Left lung (tissue), 10 donors: ENCODE data around the gene FSIP2. TPM values are rescaled to one million over a fixed set of nuclear protein-coding genes. Genes with fewer than 3 reads are reported as not detected.

ENCODE experiments used
- ATAC-seq: fragments of 200-7000 bp; cut with Tn5 transposase; one replicate; pipeline ENCODE4 v1.9.1; 2020; ENCODE audit warnings: moderate library complexity
- DNase-seq, 4 donors: peaks; one replicate each; pipeline ENCODE4 v3.0.0-alpha.2; 2013 to 2020
- H3K27ac ChIP-seq, 2 donors: fragments of 200-600 bp; sonication (generic) in 1 of 2; one replicate each; pipeline versions ENCODE4 v1.5.0 to v1.8.0; 2020 to 2021
- H3K27me3 ChIP-seq, 2 donors: fragments of 200-600 bp; sonication (generic) in 1 of 2; one replicate each; pipeline versions ENCODE4 v1.5.0 to v1.8.0; 2020 to 2021
- H3K36me3 ChIP-seq, 2 donors: fragments of 200-600 bp; sonication (generic) in 1 of 2; one replicate each; pipeline versions ENCODE4 v1.5.0 to v1.8.0; 2020 to 2021
- H3K4me1 ChIP-seq, 2 donors: fragments of 200-600 bp; one replicate each; pipeline ENCODE4 v1.8.0; 2021
- H3K4me3 ChIP-seq, 2 donors: fragments of 200-600 bp; sonication (generic) in 1 of 2; one replicate each; pipeline versions ENCODE4 v1.5.0 to v1.8.0; 2020 to 2021; ENCODE audit warnings: mild to moderate bottlenecking in 1 of 2
- H3K9me3 ChIP-seq, 2 donors: fragments of 200-600 bp; sonication (generic) in 1 of 2; one replicate each; pipeline versions ENCODE4 v1.5.0 to v1.8.0; 2020 to 2021
- CTCF ChIP-seq, 2 donors: fragments of 200-600 bp; sonication (generic) in 1 of 2; IDR thresholded peaks; one replicate each; pipeline versions ENCODE4 v1.5.0 to v1.8.0; 2021; ENCODE audit warnings: antibody characterized with exemption in 2 of 2
- intact Hi-C, 2 donors: fragments of 100-400 bp; cut with DNase I; formaldehyde crosslinking; loops; one replicate each; pipeline versions ENCODE4 v1.11.2 to v1.14.2; 2022
- polyA plus RNA-seq, 6 donors: library from polyadenylated mRNA; unstranded; fragments of 120-200 nt; gene quantifications; one replicate each; pipeline ENCODE4 v1.2.1, GENCODE V29; 2013; ENCODE audit not compliant: insufficient read length in 6 of 6
- total RNA-seq, 2 donors: library from RNA; stranded (reverse); fragmentation: NEBNext Ultra II Directional; extraction: Animal tissue kit (Norgen Biotek cat#: 25700); gene quantifications; one replicate each; pipeline ENCODE4 v1.2.1, GENCODE V29; 2021
- donor health status: DM: no; HTN: yes; CAD: no.
- donor health status: DM: no; HTN: no; CAD: no.

Gene FSIP2
- total and polyA plus RNA-seq, 8 donors: 0.73 to 5.2 (median 1.5) TPM

DNA sequence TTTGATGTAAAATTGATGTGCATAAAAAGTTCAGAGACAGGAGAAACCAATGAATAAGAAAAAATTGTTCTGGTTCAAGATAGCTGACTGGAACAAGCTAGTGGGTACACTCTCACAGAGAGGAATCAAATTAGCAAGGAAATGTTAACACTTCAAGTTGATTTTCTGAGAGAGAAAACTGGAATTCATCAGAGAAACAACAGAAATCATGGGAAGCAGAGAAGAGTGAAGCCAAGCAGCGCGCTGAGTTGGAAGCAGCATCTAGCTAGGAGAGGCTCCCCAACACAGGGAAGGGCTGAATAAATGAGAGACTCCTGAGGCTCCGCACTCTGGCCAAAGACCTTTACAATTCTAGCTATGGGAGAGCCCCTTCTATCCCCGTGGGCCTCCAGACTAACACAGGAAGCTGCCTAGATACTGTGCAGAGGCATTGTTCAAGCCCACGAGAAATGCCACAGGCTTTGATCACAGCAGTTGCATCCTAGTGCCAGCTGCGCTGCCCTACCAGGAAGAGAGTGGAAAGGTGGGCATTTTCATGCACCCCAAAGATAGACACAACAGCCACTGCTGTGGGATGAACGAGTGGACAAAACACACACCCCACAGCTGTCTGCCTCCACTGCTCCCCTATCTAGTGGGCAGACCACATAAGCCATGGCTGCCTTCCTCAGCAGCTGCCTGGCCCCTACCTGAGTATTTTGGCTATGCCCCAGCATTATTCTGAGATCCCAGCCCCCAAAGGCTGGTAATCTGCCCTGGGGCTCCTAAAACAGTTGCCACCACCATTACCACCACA is 136.7 kb downstream of the FSIP2 start:
- no peak overlapping the region for H3K27ac ChIP-seq
- H3K36me3 ChIP-seq: no peaks in the 10 kb centered on the region
- H3K4me1 ChIP-seq: no peaks in the 10 kb centered on the region
- no peak for TF ChIP-seq CTCF (IDR thresholded peaks at IDR 0.05)
- no peak for ATAC-seq
- H3K27me3 ChIP-seq: no peaks in the 10 kb centered on the region
- DNase-seq: no peak
- intact Hi-C loops: no loop called here
- H3K4me3 ChIP-seq: no peak overlapping the region
- peaks cover 0 to 3% of the 10 kb centered on the region in 2 donors for H3K9me3 ChIP-seq

GRCh38 chr2:185876234-185876633 is 137.6 kb downstream of the FSIP2 start:
- intact Hi-C loops: no loop called here
- peaks cover 0 to 3% of the 10 kb centered on the region in 2 donors for H3K9me3 ChIP-seq
- ATAC-seq (no peak), DNase-seq (no peak)
- no peak for TF ChIP-seq CTCF (IDR thresholded peaks at IDR 0.05)
- no peak overlapping the region for H3K27ac ChIP-seq
- H3K36me3 ChIP-seq: no peaks in the 10 kb centered on the region
- no peaks in the 10 kb centered on the region for H3K4me1 ChIP-seq
- H3K27me3 ChIP-seq: no peaks in the 10 kb centered on the region
- H3K4me3 ChIP-seq: no peak overlapping the region

DNA sequence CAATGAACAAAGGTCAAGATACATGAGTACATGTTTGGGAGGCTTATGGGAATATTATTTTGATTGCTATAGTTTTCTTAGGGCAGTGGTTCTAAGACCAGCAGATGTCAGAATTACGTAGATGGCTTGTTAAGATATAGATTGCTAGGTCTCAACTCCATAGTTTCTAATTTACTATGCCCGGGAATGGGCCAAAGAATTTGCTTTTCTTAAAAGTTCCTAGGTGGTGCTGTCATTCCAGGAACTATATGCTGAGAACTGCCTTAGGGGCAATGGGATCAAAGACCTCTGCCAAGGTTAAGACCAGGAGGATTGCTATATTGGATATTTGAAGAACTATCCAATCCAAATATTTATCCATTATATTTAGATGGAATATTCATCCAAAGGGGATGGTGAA is 141.8 kb downstream of the FSIP2 start:
- TF ChIP-seq CTCF (IDR thresholded peaks at IDR 0.05): no peak
- Histone ChIP-seq H3K36me3 (no peaks in the 10 kb centered on the region), H3K4me1 (no peaks in the 10 kb centered on the region), H3K27ac (no peak overlapping the region), H3K9me3 (peaks cover 0 to 11% of the 10 kb centered on the region in 2 donors), H3K4me3 (no peak overlapping the region), H3K27me3 (no peaks in the 10 kb centered on the region)
- no peak for DNase-seq
- intact Hi-C loops: no loop called here
- no peak for ATAC-seq
